RCC 7860 (cell line): ENCODE data around the gene STIP1.
A peak's percentile ranks its signal among the peaks of the same experiment; 100 is the strongest.
"Not testable (repeated sequence)": the region's sequence is repeated elsewhere in the genome, so short reads cannot be mapped to it uniquely, and the experiment has no call there.

ENCODE experiments used
- DNase-seq: peaks from one replicate; pipeline ENCODE4 v3.0.0-alpha.2; 2015; ENCODE audit warnings: low spot score
- FAIRE-seq: peaks from 2 replicates; lab custom pipeline; 2012; peaks lifted over from hg19 to GRCh38; lab: Jason Lieb, UNC

The STIP1 gene

GRCh38 chr11:64157631-64158394 is 28.2 kb upstream of the STIP1 start:
- FAIRE-seq (no peak), DNase-seq (no peak)

DNA sequence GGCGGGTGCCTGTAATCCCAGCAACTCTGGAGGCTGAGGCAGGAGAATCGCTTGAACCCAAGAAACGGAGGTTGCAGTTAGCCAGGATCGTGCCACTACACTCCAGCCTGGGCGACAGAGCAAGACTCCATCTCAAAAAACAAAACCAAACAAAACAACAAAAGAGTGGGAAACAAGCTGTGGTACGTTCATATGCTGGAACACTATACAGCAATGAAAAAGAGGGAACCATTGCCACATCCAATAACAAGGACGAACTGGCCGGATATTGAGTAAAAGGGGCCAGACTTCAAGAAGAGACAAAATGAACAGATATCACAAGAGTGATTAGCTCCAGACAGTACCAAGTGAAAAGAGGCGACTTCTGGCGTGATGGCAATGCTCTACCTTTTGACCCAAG is 24.9 kb upstream of the STIP1 start:
- FAIRE-seq, result no peak
- DNase-seq, result no peak

GRCh38 chr11:64162769-64163168 is 23.2 kb upstream of the STIP1 start:
- DNase-seq, FAIRE-seq: not testable (repeated sequence)

DNA sequence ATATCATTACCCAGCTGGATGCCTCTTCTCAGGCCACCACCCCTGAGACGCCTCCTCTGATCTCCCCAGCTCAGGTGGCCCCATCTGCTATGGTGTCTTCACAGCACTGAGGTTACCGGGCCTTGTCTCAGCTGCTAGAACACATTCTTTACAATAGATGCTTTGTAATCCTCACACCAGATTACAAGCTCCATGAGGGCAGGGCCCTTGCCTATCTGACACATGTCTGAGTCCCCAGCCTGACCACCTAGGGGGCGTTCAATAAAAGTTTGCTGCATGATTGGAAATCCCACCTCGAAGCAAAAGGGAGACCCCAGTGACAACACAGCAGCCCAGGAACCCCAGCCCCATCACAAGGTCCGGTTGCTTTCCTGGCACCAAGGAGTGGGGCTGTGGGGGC is 22.0 kb upstream of the STIP1 start:
- DNase-seq (no peak), FAIRE-seq (no peak)

- DNase-seq (no peak), FAIRE-seq (no peak)
These were observed 21.3 kb upstream of the STIP1 start for GRCh38 chr11:64164392-64165312.

DNA sequence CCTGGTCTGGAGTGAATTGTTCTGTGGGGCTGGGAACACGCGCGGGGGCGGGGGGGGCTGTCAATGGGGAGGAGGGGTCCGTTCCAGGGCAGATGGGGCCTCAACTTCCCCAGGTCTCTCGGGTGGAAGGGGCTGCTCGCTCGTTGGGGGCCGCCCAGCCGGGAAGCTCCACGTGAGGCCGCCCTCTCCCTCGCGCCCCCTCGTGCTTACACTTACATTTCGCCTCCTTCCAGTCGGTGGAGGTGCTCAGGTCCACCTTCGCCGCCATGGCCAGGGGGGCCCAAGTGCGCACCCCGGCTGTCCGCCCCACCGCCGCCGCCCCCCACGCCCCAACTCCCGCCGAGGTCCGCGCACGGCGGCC is 20.5 kb upstream of the STIP1 start:
- no peak for FAIRE-seq

GRCh38 chr11:64165842-64166635 is 19.9 kb upstream of the STIP1 start, which contains the start of gene MACROD1:
TSS of gene MACROD1 (minus strand) at chr11:64166113. CDS start at chr11:64165994, 119 bp downstream.
- no peak for FAIRE-seq
- DNase-seq, result peak; percentile 69

More for the DNA sequence above, 20.5 kb upstream of the STIP1 start:
- no peak for DNase-seq

DNA sequence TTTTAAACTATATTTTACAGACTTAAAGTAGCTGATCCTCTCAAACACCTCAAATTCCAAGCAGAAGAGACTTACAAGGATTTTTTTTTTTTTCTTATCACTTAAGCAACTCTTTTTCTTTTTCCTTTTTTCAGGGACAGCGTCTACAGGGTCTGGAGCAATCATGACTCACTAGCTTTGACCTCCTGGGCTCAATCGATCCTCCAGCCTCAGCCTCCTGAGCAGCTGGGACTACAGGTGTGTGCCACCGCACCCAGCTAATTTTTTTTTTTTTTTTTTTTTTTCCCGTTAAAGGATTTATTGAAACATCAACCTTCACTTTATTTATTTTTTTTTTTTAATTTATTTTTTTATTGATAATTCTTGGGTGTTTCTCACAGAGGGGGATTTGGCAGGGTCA is 15.6 kb upstream of the STIP1 start:
- FAIRE-seq, result no peak
- no peak for DNase-seq

DNA sequence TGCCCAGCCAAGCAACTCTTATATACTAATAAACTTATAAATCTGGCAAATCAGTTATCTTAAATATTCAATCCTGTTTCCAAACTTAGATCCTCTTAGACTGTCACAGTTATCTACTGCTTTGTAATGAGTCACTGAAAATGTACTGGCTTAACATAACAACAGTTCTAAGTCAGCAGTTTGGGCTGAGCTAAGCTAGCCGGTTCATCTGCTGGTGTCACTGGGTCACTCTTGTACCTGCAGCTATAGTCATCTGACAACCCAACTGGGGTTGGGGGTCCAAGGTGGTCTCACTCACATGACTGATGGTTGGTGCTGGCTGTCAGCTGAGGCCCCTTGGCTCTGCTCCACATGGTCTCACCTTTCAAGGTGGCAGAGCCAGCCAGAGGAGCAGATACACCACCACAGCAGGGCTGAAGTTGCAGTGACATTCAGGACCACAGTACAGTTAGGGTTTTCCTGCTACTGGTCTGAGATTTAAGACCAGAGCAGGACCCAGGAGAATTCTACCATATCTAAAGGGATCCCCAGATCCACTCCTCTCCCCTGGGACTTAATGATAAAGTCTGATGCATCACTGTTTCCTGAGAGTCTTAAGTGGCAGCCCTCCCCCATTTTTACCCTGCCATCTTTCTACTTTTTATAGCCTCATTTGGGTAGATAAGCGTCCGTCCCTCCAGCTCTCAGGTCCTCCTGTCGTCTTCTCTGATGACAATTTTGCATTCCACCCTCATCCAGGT is 12.2 kb upstream of the STIP1 start:
- FAIRE-seq, result no peak
- no peak for DNase-seq

- DNase-seq, result no peak
- no peak for FAIRE-seq
These were observed 9.2 kb upstream of the STIP1 start for GRCh38 chr11:64176751-64177150.

DNA sequence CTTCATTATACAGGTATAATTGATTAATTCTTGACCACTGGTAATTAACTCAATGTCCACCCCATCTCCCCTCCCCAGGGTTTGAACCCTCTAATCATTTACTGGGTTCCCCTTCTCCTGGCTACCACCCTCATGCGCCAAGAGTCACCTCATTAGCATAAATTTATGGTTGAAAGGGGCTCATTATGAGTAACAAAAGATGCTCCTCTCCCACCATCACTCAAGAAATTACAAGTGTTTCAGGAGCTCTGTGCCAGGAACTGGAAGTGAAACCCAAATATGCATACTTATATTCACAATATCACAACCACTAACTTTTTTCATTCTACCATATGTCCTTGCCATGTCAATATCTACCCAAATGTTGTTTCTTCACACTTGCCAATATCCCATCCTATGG is 7.8 kb upstream of the STIP1 start:
- DNase-seq (no peak), FAIRE-seq (no peak)

DNA sequence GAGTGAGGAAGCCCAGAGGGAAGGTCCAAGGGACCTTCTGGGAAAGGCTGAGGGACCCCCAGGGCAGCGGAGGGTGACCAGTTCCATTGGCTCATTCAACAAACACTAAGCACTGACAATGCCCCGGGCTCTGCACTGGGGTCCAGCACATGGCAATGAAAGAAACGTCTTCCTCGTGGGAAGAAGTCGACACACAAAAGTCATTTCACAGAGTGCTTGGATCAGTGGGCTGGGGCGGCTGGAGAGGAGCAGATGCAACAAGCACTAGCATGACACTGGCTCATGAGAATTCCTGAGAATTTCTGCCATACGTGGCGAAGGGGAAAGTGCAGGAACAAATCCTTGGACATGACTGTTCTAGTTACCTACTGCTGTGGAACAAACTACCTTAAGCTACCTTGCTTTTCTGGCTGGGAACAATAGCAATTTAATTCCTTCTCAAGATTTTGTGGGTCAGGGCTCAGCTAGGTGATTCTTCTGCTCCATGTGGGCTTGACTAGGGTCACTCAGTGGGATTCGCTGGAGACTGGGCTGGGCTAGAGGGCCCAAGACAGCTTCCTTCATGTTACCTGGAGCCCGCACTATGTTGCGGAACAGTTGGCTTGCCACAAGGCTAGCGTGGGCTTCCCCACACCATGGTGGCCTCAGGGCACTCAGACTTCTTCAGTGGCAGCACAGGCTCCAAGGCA is 6.9 kb upstream of the STIP1 start:
- FAIRE-seq (no peak), DNase-seq (no peak)

DNA sequence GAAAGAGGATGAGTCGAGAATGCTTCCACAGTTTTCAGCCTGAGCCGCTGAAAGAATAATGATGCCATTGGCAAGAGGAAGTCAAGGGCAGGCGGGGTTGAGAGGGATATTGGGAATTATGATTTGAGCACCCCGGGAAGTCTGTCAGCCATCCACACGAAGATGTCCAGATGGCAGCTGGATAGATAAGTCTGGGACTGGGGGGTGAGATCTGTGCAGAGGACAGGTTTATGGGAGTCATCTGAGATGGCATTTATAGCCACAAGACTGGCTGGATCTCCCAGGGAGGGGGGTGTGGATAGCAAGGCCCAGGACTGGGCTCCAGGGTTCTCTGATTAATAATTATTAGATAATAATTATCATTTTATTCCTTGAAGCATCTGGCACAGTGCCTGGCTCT is 5.1 kb upstream of the STIP1 start:
- no peak for FAIRE-seq
- DNase-seq, result no peak

DNA sequence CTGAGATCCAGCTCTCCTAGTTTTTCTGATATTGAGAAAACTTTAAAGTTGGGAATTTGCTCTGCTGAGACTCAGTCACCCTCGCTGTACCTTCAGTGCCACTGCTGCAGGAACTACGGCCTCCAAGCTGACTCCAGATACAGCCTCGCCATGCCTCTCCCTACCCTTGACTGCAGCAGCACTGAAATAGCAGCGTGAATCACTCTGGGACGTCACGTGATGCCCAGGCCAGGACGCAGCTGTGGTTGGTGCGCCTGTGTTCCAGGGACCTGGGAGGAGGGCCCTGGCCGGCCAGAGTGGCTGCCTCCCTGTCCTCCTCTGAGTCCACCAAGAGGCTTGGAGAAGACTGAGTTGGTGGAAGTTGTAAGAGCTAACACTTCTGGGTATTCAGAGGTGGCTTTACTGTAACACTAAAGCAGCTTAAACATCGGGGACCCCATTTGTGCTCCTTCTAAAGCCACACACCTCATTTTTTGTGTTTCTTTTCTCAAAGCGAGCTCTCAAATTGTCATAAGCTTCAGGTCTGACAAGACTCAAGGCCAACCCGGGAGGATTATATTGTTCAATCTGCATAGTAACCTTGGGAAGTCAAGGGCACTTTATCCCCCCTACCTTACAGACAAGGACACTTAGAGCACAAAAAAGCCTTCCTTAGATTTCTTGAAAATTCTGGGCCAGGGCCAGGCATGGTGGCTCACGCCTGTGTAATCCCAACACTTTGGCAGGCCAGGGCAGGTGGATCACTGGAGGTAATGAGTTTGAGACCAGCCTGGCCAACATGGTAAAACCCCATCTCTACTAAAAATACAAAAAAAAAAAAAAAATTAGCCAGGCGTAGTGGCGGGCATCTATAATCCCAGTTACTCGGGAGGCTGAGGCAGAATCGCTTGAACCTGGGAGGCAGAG is 4.2 kb upstream of the STIP1 start:
- peak; percentile 83 for DNase-seq

DNA sequence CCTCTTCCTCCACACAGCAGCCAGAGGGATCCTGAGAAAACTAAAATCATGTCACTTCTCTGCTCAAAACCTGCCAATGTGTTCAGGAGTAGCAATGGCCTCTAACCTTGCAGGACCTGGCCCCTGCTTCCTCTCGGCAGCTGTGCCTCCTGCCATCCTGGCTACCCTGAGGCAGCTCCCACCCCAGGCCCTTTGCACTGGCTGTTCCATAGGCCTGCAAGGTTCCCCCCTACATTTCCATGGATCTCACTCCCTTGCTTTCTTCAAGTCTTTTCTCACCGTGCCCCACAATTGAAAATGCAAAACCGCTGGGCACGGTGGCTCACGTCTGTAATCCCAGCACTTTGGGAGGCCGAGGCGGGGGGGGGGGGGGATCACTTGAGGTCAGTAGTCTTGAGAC is 2.1 kb upstream of the STIP1 start:
- DNase-seq (no peak), FAIRE-seq (no peak)

More for the DNA sequence above, 4.2 kb upstream of the STIP1 start:
- peak; percentile 53 for FAIRE-seq

DNA sequence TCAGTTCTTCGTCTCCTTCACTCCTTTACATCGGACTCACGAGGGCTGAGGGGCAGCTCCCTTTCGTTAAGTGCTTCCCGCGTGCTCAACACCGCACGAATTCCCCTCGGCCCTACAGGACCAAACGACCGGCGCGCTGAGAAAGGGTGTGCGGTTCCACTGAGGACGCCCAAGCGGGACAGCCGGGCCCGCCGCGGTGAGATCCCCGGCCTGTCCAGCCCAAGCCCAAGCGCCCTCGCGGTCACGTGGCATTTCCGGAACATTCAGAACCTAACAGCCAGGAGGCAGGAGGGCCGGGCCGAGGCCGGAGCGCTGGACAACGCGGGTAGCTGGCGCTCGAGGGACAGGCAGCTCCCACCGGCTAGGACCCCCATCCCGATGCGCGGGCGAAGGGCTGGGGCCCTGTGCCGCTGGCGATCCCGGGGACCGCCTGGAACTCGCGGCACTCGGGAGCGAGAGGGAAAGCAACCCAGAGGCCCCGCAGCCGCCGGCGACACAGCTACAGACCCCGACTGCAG is 737 bp upstream of the STIP1 start:
- DNase-seq (no peak), FAIRE-seq (no peak)

DNA sequence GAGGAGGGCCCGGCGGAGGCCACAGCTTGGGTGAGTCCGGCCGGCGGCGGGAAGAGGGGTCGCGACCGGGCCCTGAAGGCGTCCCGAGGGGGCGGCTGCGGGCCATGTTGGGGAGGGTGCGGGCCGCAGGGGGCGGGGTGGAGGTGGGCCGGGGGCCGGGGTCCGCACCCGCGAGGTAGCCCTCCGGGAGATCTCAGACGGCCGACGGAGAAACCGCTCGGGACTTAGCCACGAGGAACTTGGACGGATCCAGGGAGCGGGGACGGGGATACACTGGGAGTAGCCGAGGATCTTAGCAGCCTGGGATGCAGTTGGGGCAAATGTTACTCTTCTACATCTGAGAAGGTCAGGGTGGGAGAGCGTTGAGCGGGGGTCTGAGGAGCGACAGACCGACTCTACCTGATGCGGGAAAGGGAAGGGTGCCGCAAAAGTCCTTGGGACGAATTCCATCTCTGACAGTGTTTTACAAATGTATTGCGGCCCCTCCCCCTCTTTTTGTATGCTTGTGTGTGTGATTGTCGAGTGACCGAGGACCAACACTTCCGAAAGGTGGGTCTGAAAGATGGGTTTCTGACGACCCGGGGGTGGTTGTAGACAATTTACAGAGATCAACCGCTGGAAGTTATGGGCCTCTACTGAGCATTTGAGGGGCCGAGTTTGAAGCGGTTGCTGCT is 658 bp downstream of the STIP1 start:
- FAIRE-seq, result no peak
- DNase-seq, result no peak

- DNase-seq, result no peak
- FAIRE-seq, result no peak
These were observed 6.5 kb downstream of the STIP1 start for GRCh38 chr11:64192434-64192833.
